HL-60 (cell line): ENCODE results near the gene CRTC1.
"Not testable (repeated sequence)": the region's sequence is repeated elsewhere in the genome, so short reads cannot be mapped to it uniquely, and the experiment has no call there.

Experiments used
- DNase-seq, 2 experiments: peaks; one replicate each; pipeline ENCODE4 v3.0.0-alpha.2; 2010 to 2020; ENCODE audit warnings: low read depth in 1 of 2, low spot score in 1 of 2
- H3K27ac ChIP-seq: fragments of 250-450 bp; sonication (Bioruptor Pico); replicated peaks from 2 replicates; pipeline ENCODE4 v1.5.1; 2020; ENCODE audit warnings: mild to moderate bottlenecking, moderate library complexity
- H3K27me3 ChIP-seq: fragments of 250-450 bp; sonication (Bioruptor Pico); 2 replicates; pipeline ENCODE4 v1.5.1; 2021; ENCODE audit warnings: mild to moderate bottlenecking, moderate library complexity; ENCODE audit not compliant: insufficient read depth, poor library complexity, severe bottlenecking
- H3K4me3 ChIP-seq: replicated peaks from 2 replicates; pipeline ENCODE4 v1.5.1; 2011; ENCODE audit warnings: mild to moderate bottlenecking, control low read depth, low read length; ENCODE audit not compliant: insufficient read depth
- CTCF ChIP-seq: IDR thresholded peaks from one replicate; pipeline ENCODE4 v1.5.1; 2011; ENCODE audit warnings: low read length, control low read depth, inconsistent platforms; ENCODE audit not compliant: insufficient read depth
- GABPA ChIP-seq: IDR thresholded peaks from 2 replicates; pipeline ENCODE4 v1.6.1; 2012; ENCODE audit warnings: low read depth
- POLR2AphosphoS5 ChIP-seq: IDR thresholded peaks from 2 replicates; pipeline ENCODE4 v1.6.1; 2012; ENCODE audit warnings: low read depth
- SPI1 ChIP-seq: IDR thresholded peaks from 2 replicates; pipeline ENCODE4 v1.6.1; 2012; ENCODE audit warnings: low read depth, mild to moderate bottlenecking, borderline replicate concordance
- TF ChIP-seq, protein P1 (sequence below): IDR thresholded peaks from 2 replicates; pipeline ENCODE4 v1.6.1; 2012; ENCODE audit warnings: low read depth; ENCODE audit not compliant: insufficient replicate concordance

Gene CRTC1

GRCh38 chr19:18726846-18727245, 43.4 kb downstream of the CRTC1 start:
- no peak for TF ChIP-seq CTCF
- TF ChIP-seq POLR2AphosphoS5: no peak
- TF ChIP-seq SPI1: no peak
- TF ChIP-seq GABPA: no peak
- TF ChIP-seq, protein P1, sequence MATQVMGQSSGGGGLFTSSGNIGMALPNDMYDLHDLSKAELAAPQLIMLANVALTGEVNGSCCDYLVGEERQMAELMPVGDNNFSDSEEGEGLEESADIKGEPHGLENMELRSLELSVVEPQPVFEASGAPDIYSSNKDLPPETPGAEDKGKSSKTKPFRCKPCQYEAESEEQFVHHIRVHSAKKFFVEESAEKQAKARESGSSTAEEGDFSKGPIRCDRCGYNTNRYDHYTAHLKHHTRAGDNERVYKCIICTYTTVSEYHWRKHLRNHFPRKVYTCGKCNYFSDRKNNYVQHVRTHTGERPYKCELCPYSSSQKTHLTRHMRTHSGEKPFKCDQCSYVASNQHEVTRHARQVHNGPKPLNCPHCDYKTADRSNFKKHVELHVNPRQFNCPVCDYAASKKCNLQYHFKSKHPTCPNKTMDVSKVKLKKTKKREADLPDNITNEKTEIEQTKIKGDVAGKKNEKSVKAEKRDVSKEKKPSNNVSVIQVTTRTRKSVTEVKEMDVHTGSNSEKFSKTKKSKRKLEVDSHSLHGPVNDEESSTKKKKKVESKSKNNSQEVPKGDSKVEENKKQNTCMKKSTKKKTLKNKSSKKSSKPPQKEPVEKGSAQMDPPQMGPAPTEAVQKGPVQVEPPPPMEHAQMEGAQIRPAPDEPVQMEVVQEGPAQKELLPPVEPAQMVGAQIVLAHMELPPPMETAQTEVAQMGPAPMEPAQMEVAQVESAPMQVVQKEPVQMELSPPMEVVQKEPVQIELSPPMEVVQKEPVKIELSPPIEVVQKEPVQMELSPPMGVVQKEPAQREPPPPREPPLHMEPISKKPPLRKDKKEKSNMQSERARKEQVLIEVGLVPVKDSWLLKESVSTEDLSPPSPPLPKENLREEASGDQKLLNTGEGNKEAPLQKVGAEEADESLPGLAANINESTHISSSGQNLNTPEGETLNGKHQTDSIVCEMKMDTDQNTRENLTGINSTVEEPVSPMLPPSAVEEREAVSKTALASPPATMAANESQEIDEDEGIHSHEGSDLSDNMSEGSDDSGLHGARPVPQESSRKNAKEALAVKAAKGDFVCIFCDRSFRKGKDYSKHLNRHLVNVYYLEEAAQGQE: no peak
- Histone ChIP-seq H3K4me3 (no peak overlapping the region), H3K27me3 (no peaks in the 10 kb centered on the region), H3K27ac (no peak overlapping the region)
- DNase-seq: no peak

- H3K27me3 ChIP-seq, DNase-seq, H3K4me3 ChIP-seq, H3K27ac ChIP-seq: not testable (repeated sequence)
These were observed 44.1 kb downstream of the CRTC1 start for GRCh38 chr19:18727602-18728001.

GRCh38 chr19:18729933-18730530, 46.6 kb downstream of the CRTC1 start:
- TF ChIP-seq, protein P1: no peak
- Histone ChIP-seq H3K27ac (no peak overlapping the region), H3K27me3 (no peaks in the 10 kb centered on the region), H3K4me3 (no peak overlapping the region)
- DNase-seq: no peak

DNA sequence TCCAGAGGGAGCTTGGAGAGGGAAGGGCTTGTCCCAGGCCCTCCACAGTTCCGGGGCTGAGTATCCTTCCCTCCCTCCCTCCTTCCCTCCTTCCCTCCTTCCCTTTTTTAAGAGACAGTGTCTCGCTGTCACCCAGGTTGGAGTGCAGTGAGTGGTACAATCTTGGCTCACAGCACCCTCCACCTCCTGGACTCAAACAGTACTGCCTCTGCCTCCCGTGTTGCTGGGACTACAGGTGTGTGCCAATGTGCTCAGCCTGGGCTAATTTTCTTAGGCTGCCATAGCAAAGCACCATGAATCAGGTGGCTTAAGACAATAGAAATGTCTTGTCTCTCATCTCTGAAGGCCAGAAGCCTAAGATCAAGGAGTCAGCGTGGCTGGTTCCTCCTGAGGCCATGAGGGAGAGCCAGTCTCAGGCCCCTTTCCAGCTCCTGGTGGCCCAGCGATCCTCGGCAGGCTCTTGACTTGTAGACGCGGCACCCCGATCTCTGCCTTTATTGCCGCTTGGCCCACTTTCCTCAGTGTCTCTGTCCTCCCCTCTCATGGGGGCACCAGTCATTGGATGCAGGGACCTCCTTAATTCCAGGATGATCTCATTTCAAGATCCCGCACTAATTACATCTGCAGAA, 47.5 kb downstream of the CRTC1 start:
- TF ChIP-seq SPI1 (no peak), POLR2AphosphoS5 (no peak), GABPA (no peak), CTCF (no peak)
- TF ChIP-seq, protein P1: no peak
- Histone ChIP-seq H3K4me3 (no peak overlapping the region), H3K27ac (no peak overlapping the region), H3K27me3 (no peaks in the 10 kb centered on the region)
- DNase-seq: no peak
